HepG2 (cell line): ENCODE results near the gene TESPA1. TPM values are rescaled to one million over a fixed set of nuclear protein-coding genes. Genes with fewer than 3 reads are reported as not detected.

Experiments used
- ATAC-seq: fragments of 200-7000 bp; cut with Tn5 transposase; 3 replicates; pipeline ENCODE4 v1.9.1; 2020; ENCODE audit warnings: mild to moderate bottlenecking, moderate library complexity
- BruUV-seq: library from RNA; stranded (reverse); fragments of 400-500 nt; replicated peaks from 2 replicates; lab custom pipeline; 2021; lab: Mats Ljungman, UMichigan
- CTCF ChIA-PET: fragments of 300-600 bp; formaldehyde crosslinking; extraction: SDS; loops from one replicate; lab custom pipeline; 2021; ENCODE audit warnings: low total read pairs, inconsistent platforms, low intra/inter-chr PET ratio; lab: Yijun Ruan, JAX
- POLR2A ChIA-PET: fragments of 350-600 bp; sonication (Branson Sonifier 250); formaldehyde crosslinking; loops from one replicate; lab custom pipeline; 2020; ENCODE audit warnings: antibody characterized with exemption, inconsistent platforms; lab: Yijun Ruan, JAX
- DNase-seq: peaks from one replicate; pipeline ENCODE4 v3.0.0-alpha.2; 2015; ENCODE audit warnings: low spot score
- FAIRE-seq: peaks from 3 replicates; lab custom pipeline; 2011; peaks lifted over from hg19 to GRCh38; lab: Jason Lieb, UNC
- H2AFZ ChIP-seq: one replicate; pipeline ENCODE4 v1.6.1; 2011; ENCODE audit warnings: low read length, inconsistent platforms
- H3K27ac ChIP-seq: fragments of 300-600 bp; 3 replicates; pipeline ENCODE4 v1.8.0; 2011; ENCODE audit warnings: mixed run types, mild to moderate bottlenecking, mixed read lengths, low read length, inconsistent platforms; ENCODE audit not compliant: insufficient read depth; ENCODE audit errors: extremely low read length
- H3K27me3 ChIP-seq, 2 experiments: fragments of 200-600 bp in 1 of 2; 2 replicates in 1 of 2; 3 replicates in 1 of 2; pipeline versions ENCODE4 v1.6.0 to v1.8.0; 2011; ENCODE audit warnings: low read length in 2 of 2, mild to moderate bottlenecking in 2 of 2, moderate library complexity in 2 of 2, inconsistent platforms in 1 of 2; ENCODE audit not compliant: insufficient read depth in 2 of 2, control insufficient read depth in 1 of 2
- H3K36me3 ChIP-seq, 2 experiments: fragments of 200-600 bp in 1 of 2; replicated peaks in 1 of 2; 2 replicates in 1 of 2; 3 replicates in 1 of 2; pipeline versions ENCODE4 v1.5.1 to v1.8.0; 2011; ENCODE audit warnings: low read length in 2 of 2, inconsistent platforms in 1 of 2; ENCODE audit not compliant: insufficient read depth in 2 of 2, control insufficient read depth in 1 of 2
- H3K4me1 ChIP-seq: 2 replicates; pipeline ENCODE4 v1.5.1; 2012; ENCODE audit warnings: low read length, inconsistent platforms; ENCODE audit not compliant: insufficient read depth
- H3K4me2 ChIP-seq: 2 replicates; pipeline ENCODE4 v1.6.0; 2011; ENCODE audit warnings: low read depth, low read length, inconsistent platforms
- H3K4me3 ChIP-seq, 3 experiments: fragments of 200-600 bp in 1 of 3; sonication (generic), shearing (Covaris generic) in 1 of 3; replicated peaks in 1 of 3; 2 replicates each; pipeline ENCODE4 v1.5.1; 2011 to 2016; ENCODE audit warnings: low read length in 3 of 3, inconsistent platforms in 2 of 3, low read depth in 2 of 3, mild to moderate bottlenecking in 2 of 3, control low read depth in 1 of 3, mixed read lengths in 1 of 3; ENCODE audit not compliant: insufficient read depth in 1 of 3
- H3K79me2 ChIP-seq: one replicate; pipeline ENCODE4 v1.6.1; 2011; ENCODE audit warnings: low read length, inconsistent platforms; ENCODE audit not compliant: insufficient read depth
- H3K9ac ChIP-seq: 2 replicates; pipeline ENCODE4 v1.6.0; 2011; ENCODE audit warnings: mild to moderate bottlenecking, low read depth, low read length, inconsistent platforms; ENCODE audit not compliant: insufficient read depth
- H3K9me3 ChIP-seq: 2 replicates; pipeline ENCODE4 v1.5.1; 2012; ENCODE audit warnings: mild to moderate bottlenecking, low read length
- H4K20me1 ChIP-seq: 2 replicates; pipeline ENCODE4 v1.6.0; 2011; ENCODE audit warnings: inconsistent platforms, mild to moderate bottlenecking, low read length, moderate library complexity; ENCODE audit not compliant: insufficient read depth
- FOSL1 ChIP-seq: sonication (generic); formaldehyde crosslinking; IDR thresholded peaks from 2 replicates; pipeline ENCODE4 v1.9.0; 2021; ENCODE audit warnings: missing genetic modification reagents, borderline replicate concordance
- HNRNPK ChIP-seq: fragments of 200-400 bp; formaldehyde crosslinking; IDR thresholded peaks from 2 replicates; pipeline ENCODE4 v1.6.1; 2018; ENCODE audit warnings: low read length, low read depth, moderate library complexity, mild to moderate bottlenecking; ENCODE audit not compliant: poor library complexity, severe bottlenecking
- KIAA2018 ChIP-seq: sonication (generic); formaldehyde crosslinking; IDR thresholded peaks from 2 replicates; pipeline ENCODE4 v1.5.0; 2020; ENCODE audit warnings: mild to moderate bottlenecking, missing genetic modification reagents, borderline replicate concordance
- MTF2 ChIP-seq: sonication (generic); formaldehyde crosslinking; IDR thresholded peaks from 2 replicates; pipeline ENCODE4 v1.5.0; 2020; ENCODE audit warnings: missing genetic modification reagents, borderline replicate concordance
- PREB ChIP-seq: sonication (generic); formaldehyde crosslinking; IDR thresholded peaks from 2 replicates; pipeline ENCODE4 v1.4.0; 2020; ENCODE audit warnings: missing genetic modification reagents
- STAT5B ChIP-seq: sonication (generic); formaldehyde crosslinking; IDR thresholded peaks from 2 replicates; pipeline ENCODE4 v1.4.0; 2020; ENCODE audit warnings: missing genetic modification reagents
- ZBTB49 ChIP-seq: sonication (generic); formaldehyde crosslinking; IDR thresholded peaks from 2 replicates; pipeline ENCODE4 v1.4.0; 2020; ENCODE audit warnings: missing genetic modification reagents, borderline replicate concordance
- ZBTB7A ChIP-seq: sonication (generic); formaldehyde crosslinking; IDR thresholded peaks from 2 replicates; pipeline ENCODE4 v1.8.0; 2022; ENCODE audit warnings: mild to moderate bottlenecking, missing genetic modification reagents
- ZNF512 ChIP-seq: sonication (generic); formaldehyde crosslinking; IDR thresholded peaks from 2 replicates; pipeline ENCODE4 v1.4.0; 2020; ENCODE audit warnings: mild to moderate bottlenecking, missing genetic modification reagents
- ZNF615 ChIP-seq: sonication (generic); formaldehyde crosslinking; IDR thresholded peaks from 2 replicates; pipeline ENCODE4 v1.5.0; 2020; ENCODE audit warnings: mild to moderate bottlenecking, missing genetic modification reagents, borderline replicate concordance
- ZNF747 ChIP-seq: sonication (generic); formaldehyde crosslinking; IDR thresholded peaks from 2 replicates; pipeline ENCODE4 v1.8.1; 2023; ENCODE audit warnings: missing genetic modification reagents, mild to moderate bottlenecking, borderline replicate concordance
- WGBS: methylation state at CpG from one replicate; pipeline ENCODE4 v1.1.6; 2017; ENCODE audit warnings: low lambda C conversion rate; 5-methylcytosine and 5-hydroxymethylcytosine counted together
- in situ Hi-C: cut with HindIII; loops from 2 replicates; pipeline ENCODE4 v1.10.0; 2017; ENCODE audit warnings: low pct_unique_long_range_greater_than_20kb; ENCODE audit not compliant: extremely low pct_ligation_motif_present
- intact Hi-C: fragments of 100-400 bp; cut with micrococcal nuclease; formaldehyde crosslinking; loops from one replicate; pipeline ENCODE4 v1.10.0; 2022; ENCODE audit not compliant: unreplicated experiment
- polyA plus RNA-seq, 8 experiments: library from polyadenylated mRNA; depleted of rRNA in 3 of 8; stranded (reverse) in 7 of 8; unstranded in 1 of 8; fragments of >200 nt; fragmentation: Illumina TruSeq in 4 of 8; extraction: Trizol in 4 of 8; gene quantifications; 2 replicates each; pipeline versions ENCODE4 v1.2.1 to v1.2.3, GENCODE V29; 2011 to 2016; ENCODE audit warnings: low read depth in 4 of 8, missing spikeins in 1 of 8, mixed read lengths in 1 of 8; ENCODE audit not compliant: insufficient read depth in 1 of 8
- total RNA-seq, 5 experiments: library from RNA; depleted of rRNA; stranded (reverse); fragments of >200 nt; fragmentation: Illumina TruSeq; extraction: Trizol; gene quantifications; 2 replicates each; pipeline ENCODE4 v1.2.3, GENCODE V29; 2016; ENCODE audit warnings: low read depth in 1 of 5

Gene TESPA1
- total and polyA plus RNA-seq, 2 of the 13 experiments (the other 11 are each of a cell fraction or from before 2014, with no cell fraction given), result not detected

GRCh38 chr12:54954801-54955200 is 29.8 kb downstream of the TESPA1 start:
- H3K4me1 ChIP-seq, result no peaks in the 10 kb centered on the region
- ATAC-seq (no peak), DNase-seq (no peak), FAIRE-seq (no peak)
- in situ Hi-C loops (loop anchor here (10.0 kb wide), 1 partner anchor 200 kb away; no protein-coding TSS in a partner anchor), intact Hi-C loops (no loop called here)
- no peaks in the 10 kb centered on the region for H3K9me3 ChIP-seq
- H3K36me3 ChIP-seq, result no peaks in the 10 kb centered on the region
- no peaks in the 10 kb centered on the region for H3K79me2 ChIP-seq
- no peak overlapping the region for H3K4me3 ChIP-seq
- H2AFZ ChIP-seq, result no peak overlapping the region
- no TSS peak for BruUV-seq
- 19% methylated on average over 3 of the region's 3 CpGs for WGBS
- no peak overlapping the region for H3K27ac ChIP-seq
- H3K27me3 ChIP-seq, result no peaks in the 10 kb centered on the region
- ChIA-PET POLR2A (no interaction called here), CTCF (no interaction called here)
- H3K4me2 ChIP-seq, result no peak overlapping the region
- H4K20me1 ChIP-seq, result no peaks in the 10 kb centered on the region
- no peak overlapping the region for H3K9ac ChIP-seq
- TF ChIP-seq HNRNPK (no peak), ZBTB49 (CRISPR knock-in tag) (no peak), STAT5B (CRISPR knock-in tag) (no peak), ZNF747 (CRISPR knock-in tag) (no peak), ZBTB7A (CRISPR knock-in tag) (no peak), MTF2 (CRISPR knock-in tag) (no peak), KIAA2018 (no peak), PREB (CRISPR knock-in tag) (no peak), ZNF512 (no peak), ZNF615 (CRISPR knock-in tag) (no peak), FOSL1 (CRISPR knock-in tag) (no peak)
